Natural killer cell treated with Interleukin-12 subunit alpha and Interleukin-12 subunit beta and Interleukin-15 and Interleukin-18, amount 100 ng/mL, for 72 hours (primary cell): ENCODE measurements around the gene NTRK1. TPM values are rescaled to one million over a fixed set of nuclear protein-coding genes. Genes with fewer than 3 reads are reported as not detected.
"Not testable (repeated sequence)": the region's sequence is repeated elsewhere in the genome, so short reads cannot be mapped to it uniquely, and the experiment has no call there.

Source experiments
- ATAC-seq, 2 donors: fragments of 150-1000 bp; cut with Tn5 transposase in 1 of 2; sonication (Bioruptor Pico), chemical (Tn5 transposase) in 1 of 2; 2 replicates each; pipeline ENCODE4 v1.10.0; 2021
- DNase-seq: peaks from one replicate; pipeline ENCODE4 v3.0.0; 2022; ENCODE audit warnings: low spot score
- H3K27ac Mint-ChIP-seq, 2 donors: 1 replicate in 1 of 2; 2 replicates in 1 of 2; pipeline ENCODE4 v1.8.0; 2022; ENCODE audit warnings: mixed read lengths in 2 of 2, mild to moderate bottlenecking in 1 of 2, moderate library complexity in 1 of 2
- H3K27me3 Mint-ChIP-seq, 2 donors: 1 replicate in 1 of 2; 2 replicates in 1 of 2; pipeline ENCODE4 v1.8.0; 2022; ENCODE audit warnings: mixed read lengths in 2 of 2
- H3K36me3 Mint-ChIP-seq: one replicate; pipeline ENCODE4 v1.8.0; 2022; ENCODE audit warnings: mixed read lengths
- H3K4me1 Mint-ChIP-seq, 2 donors: 1 replicate in 1 of 2; 2 replicates in 1 of 2; pipeline ENCODE4 v1.8.0; 2022; ENCODE audit warnings: low read depth in 2 of 2, mixed read lengths in 2 of 2, mild to moderate bottlenecking in 1 of 2
- H3K4me3 Mint-ChIP-seq: one replicate; pipeline ENCODE4 v1.8.0; 2022; ENCODE audit warnings: mixed read lengths
- H3K9me3 Mint-ChIP-seq: 2 replicates; pipeline ENCODE4 v1.8.0; 2022; ENCODE audit warnings: mixed read lengths
- total RNA-seq, 2 donors: library from RNA; stranded (reverse); gene quantifications; one replicate each; pipeline ENCODE4 v1.2.3, GENCODE V29; 2022

The NTRK1 gene
- total RNA-seq, 2 donors from 2014 or later = 1.4 to 8.1 TPM

DNA sequence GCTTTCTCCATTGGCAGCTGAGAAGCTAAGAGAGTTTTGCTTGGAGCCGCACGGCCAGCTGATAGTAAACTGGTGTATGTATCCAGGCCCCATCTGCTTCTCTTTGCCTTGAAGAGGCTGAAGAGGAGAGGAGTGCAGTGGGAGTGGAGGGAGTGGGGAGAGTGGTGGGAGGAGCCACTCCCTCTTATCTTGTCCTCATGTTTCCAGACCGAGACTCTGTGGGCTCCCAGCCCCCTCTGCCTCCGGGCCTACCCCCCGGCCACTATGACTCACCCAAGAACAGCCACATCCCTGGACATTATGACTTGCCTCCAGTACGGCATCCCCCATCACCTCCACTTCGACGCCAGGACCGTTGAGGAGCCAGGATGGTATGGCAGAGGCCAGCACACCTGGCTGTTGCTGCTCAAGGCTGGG is 53.8 kb downstream of the NTRK1 start:
- no peak for ATAC-seq
- Mint-ChIP-seq H3K27ac (no peak overlapping the region), H3K4me3 (no peak overlapping the region), H3K36me3 (no peaks in the 10 kb centered on the region), H3K27me3 (peaks cover 17 to 34% of the 10 kb centered on the region in 2 donors), H3K4me1 (peaks cover 0 to 5% of the 10 kb centered on the region in 2 donors), H3K9me3 (no peaks in the 10 kb centered on the region)
- no peak for DNase-seq

DNA sequence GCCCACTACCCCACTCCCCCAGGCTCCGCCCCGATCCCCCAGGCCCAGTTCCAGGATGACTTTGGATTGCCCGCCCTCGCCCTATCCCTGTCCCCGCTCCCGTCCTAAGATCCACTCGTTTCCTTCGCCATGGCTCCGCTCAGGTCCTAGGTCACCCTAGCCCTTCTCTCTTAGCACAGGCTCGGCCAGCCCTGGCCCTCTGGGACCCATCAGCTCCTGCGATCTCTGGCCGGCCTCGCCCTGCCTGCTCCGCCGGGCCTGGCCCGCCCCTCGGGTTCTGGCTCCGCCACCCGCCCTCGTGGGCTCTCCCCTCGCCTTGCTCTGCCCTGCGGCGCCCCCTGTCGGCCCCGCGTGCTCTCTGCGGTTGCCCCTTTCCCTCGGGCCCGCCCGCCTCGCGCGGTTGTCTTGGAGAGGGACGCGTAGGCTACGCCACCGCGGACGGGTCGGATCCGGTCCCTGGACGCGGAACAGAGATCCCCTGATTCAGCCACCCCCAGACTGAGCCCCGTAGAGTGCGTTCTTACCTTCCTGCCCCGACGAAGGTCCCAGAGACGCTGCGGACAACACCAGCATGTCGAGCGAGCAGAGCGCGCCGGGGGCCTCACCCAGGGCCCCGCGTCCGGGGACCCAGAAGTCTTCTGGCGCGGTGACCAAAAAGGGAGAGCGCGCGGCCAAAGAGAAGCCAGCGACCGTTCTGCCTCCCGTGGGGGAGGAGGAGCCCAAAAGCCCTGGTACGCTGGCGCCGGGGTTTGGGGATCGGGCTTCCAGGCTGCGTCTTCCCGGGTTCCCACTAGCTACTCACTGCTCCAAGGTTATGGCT is 59.8 kb downstream of the NTRK1 start, which contains the start of gene LRRC71:
TSS of gene LRRC71 (plus strand) at position 400 of the 820 bp plus-strand sequence. CDS start at position 572, 172 bp downstream.
- Mint-ChIP-seq H3K9me3 (no peaks in the 10 kb centered on the region), H3K36me3 (no peaks in the 10 kb centered on the region), H3K4me1 (peaks cover 4 to 13% of the 10 kb centered on the region in 2 donors), H3K27ac (no peak within 1 kb of the TSS), H3K27me3 (peaks cover 41 to 58% of the 10 kb centered on the region in 2 donors), H3K4me3 (no peak within 1 kb of the TSS)
- DNase-seq = no peak
- peak; percentile 76 to 81 for ATAC-seq

DNA sequence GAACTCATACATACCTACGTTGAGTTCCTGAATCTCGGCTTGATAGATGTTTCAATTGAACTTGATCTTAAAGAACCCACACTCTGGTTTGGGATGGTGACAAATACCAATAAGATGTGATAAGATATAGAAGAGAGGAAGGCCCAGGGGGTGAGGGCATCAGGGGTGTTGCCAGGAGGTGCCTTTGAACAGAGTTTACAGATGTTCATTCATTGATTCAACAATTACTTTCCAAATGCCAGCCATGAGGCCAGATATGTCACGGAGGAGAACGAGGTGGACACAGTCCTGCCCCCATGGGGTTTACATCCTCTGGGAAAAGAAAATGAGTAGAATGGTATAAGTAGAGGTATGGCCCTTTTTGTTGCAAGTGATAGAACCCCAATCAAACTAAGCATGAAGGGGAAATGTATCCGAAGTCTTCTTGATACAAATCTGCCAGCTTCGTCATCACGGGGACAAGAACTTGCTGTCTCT is 60.4 kb downstream of the NTRK1 start:
- no peaks in the 10 kb centered on the region for H3K36me3 Mint-ChIP-seq
- peaks cover 42 to 60% of the 10 kb centered on the region in 2 donors for H3K27me3 Mint-ChIP-seq
- H3K9me3 Mint-ChIP-seq = no peaks in the 10 kb centered on the region
- no peak overlapping the region for H3K27ac Mint-ChIP-seq
- peaks cover 4 to 13% of the 10 kb centered on the region in 2 donors for H3K4me1 Mint-ChIP-seq
- DNase-seq (no peak), ATAC-seq (no peak)
- H3K4me3 Mint-ChIP-seq = no peak overlapping the region

DNA sequence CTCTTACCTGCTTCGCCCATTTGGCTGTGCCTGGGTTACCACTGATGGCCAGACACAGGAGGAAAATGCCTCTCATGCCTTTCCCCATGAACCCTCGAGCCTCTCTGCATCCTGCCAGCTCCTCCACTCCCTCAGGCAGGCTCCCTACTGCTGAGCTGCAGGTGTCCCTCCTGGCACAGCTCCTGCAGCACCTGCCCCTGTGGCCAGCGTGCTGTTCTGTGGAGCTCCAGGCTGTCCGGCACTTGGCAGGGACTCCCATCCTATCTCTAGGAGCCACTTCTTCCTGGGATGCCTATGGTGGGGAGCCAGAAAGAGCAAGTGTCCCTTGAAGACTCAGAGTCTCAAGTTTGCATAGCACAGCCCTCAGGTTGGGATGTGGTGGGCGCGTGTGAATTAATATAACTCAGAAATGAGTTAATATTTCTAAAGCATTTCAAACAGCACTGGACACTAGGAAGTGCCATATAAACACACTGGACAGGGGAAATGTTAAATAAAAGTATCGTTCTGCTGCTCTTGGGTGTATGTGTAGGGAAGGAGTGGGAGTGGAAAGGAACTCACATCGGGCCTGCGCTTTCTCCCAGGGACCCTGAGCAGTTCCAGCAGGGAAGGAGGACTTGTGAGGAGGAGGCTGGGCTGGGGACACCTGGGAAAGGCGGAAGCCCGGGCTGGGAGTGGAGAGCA is 62.5 kb downstream of the NTRK1 start:
- Mint-ChIP-seq H3K9me3 (no peaks in the 10 kb centered on the region), H3K36me3 (no peaks in the 10 kb centered on the region), H3K27me3 (peaks cover 51 to 69% of the 10 kb centered on the region in 2 donors), H3K27ac (no peak overlapping the region), H3K4me1 (peaks cover 7 to 16% of the 10 kb centered on the region in 2 donors), H3K4me3 (no peak overlapping the region)
- ATAC-seq = no peak
- DNase-seq = no peak

DNA sequence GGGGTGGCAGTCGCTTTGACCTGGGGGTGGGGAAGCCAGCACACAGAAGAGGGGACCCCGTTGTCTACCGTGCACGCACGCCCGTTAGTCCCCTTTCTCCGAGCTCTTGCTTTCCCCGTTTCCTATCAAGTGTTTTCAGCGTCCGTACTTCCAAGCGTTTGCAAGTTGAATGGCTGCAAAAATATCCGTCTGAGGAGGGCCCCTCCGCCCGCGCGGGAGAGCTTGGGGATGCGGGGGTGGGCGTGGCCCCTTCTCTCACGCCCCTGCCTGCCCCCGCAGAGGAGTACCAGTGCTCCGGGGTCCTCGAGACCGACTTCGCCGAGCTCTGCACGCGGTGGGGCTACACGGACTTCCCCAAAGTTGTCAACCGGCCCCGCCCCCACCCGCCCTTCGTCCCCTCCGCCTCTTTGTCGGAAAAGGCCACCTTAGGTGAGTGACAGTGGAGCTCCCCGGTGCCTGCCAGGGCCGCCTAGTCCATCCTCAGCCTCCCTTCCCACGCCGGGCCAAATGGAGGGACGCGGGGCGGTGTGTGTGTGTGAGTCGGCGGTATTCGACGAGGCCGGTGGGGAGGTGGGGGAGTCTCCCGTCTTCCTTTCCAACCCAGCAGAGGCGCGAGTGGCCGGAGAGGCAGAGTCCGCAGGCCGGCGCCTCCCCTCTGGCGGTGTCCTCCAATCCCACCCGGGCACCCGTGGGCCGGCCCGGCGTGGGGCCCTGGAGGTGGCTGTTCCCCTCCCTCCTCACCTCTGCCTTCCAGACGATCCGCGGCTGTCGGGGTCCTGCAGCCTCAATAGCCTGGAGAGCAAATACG is 63.2 kb downstream of the NTRK1 start:
- Mint-ChIP-seq H3K27ac (no peak overlapping the region), H3K4me1 (peaks cover 10 to 11% of the 10 kb centered on the region in 2 donors), H3K4me3 (no peak overlapping the region), H3K36me3 (no peaks in the 10 kb centered on the region), H3K9me3 (no peaks in the 10 kb centered on the region), H3K27me3 (peaks cover 51 to 70% of the 10 kb centered on the region in 2 donors)
- ATAC-seq (no peak), DNase-seq (no peak)

DNA sequence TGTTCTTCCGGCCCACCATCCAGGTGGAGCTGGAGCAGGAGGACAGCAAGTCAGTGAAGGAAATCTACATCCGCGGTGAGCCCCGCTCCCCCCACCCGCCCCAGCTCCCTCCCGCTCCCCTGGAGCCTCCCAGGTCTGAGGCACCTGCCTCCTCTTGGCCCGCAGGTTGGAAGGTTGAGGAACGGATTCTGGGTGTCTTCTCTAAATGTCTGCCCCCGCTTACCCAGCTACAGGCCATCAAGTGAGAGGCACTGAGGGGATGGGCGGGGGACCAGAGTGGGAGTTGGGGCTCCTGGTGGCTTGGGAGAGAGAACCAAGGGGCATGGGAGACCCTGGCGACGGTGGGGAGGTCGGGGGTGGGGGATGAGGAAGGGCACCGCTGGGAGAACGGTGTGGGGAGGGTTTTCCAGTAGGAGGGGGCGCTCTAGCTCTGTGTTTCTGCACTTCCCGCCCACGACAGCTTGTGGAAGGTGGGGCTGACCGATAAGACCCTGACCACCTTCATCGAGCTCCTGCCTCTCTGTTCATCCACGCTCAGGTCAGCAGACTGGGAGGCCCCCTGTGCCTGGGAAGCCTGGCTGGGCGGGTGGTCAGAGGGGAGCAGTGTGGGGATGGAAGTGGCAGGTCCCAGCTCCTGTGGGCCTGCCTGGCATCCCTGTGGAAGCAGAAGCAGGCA is 64.0 kb downstream of the NTRK1 start:
- Mint-ChIP-seq H3K9me3 (no peaks in the 10 kb centered on the region), H3K4me3 (no peak overlapping the region), H3K36me3 (no peaks in the 10 kb centered on the region), H3K4me1 (peaks cover 10 to 11% of the 10 kb centered on the region in 2 donors), H3K27ac (no peak overlapping the region), H3K27me3 (peaks cover 56 to 75% of the 10 kb centered on the region in 2 donors)
- DNase-seq (no peak), ATAC-seq (no peak)

DNA sequence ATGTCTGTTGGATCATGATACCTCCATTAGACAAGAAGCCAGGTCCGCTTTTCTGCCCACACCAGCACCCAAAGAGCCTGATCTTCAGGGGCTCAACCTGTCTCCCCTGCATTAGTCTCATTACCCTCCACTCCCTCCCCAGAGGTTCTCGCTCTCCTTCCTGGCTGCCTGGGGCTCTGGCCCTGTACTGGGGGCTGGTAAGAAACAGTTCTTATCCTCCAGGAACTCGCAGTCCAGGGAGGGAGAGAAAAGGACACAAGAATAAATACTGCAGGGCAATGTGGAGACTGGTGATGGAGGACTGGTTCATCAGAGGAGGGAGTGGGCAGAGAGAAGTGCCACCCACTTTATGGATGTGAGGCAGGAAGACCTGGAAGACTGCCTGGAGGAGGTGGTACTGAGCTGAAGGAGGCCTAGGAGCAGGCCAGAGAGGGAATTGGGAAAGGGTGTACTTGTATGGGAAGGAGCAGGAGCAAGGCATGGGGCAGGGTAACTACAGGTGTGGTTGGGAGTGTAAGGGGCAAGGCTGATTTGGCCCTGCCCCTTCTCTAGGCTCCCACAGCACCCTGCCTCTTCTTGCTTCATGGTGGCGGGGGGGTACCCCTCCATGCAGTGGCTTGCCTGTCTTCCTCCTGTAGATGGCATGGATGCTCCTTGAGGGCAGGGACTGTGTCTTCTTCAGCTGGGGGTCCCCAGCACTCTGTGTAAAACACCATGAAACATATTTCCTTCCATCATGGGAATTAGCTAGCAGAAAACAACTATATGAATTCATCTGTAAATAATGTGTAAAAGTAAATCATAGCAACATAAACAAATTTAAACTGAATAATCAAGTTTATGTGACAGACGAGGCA is 64.7 kb downstream of the NTRK1 start:
- Mint-ChIP-seq H3K4me3 (no peak overlapping the region), H3K27ac (no peak overlapping the region), H3K4me1 (peaks cover 10 to 11% of the 10 kb centered on the region in 2 donors), H3K9me3 (no peaks in the 10 kb centered on the region), H3K27me3 (peaks cover 59 to 81% of the 10 kb centered on the region in 2 donors), H3K36me3 (no peaks in the 10 kb centered on the region)
- DNase-seq (no peak), ATAC-seq (no peak)

DNA sequence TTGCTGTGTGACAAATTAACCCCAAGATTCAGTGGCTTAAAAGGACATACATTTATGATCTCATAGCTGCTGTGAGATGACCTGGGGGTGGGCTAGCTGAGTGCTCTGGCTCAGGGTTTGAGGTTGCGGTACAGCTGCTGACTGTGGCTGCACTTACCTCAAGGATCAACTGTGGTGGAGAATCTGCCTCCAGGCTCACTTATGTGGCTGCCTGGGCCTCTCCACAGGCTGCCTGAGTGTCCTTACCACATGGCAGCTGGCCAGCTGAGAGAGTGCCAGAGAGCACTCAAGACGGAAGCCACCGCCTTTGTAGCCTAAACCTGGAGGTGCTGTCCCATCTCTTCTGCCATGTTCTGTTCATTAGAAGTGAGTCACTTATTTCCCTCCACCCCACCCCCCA is 65.5 kb downstream of the NTRK1 start:
- ATAC-seq (peak; percentile 44 to 63), DNase-seq (no peak)
- Mint-ChIP-seq H3K36me3 (no peaks in the 10 kb centered on the region), H3K4me1 (peaks cover 8 to 12% of the 10 kb centered on the region in 2 donors), H3K27ac (no peak overlapping the region), H3K27me3 (peaks cover 59 to 81% of the 10 kb centered on the region in 2 donors), H3K4me3 (no peak overlapping the region), H3K9me3 (no peaks in the 10 kb centered on the region)

DNA sequence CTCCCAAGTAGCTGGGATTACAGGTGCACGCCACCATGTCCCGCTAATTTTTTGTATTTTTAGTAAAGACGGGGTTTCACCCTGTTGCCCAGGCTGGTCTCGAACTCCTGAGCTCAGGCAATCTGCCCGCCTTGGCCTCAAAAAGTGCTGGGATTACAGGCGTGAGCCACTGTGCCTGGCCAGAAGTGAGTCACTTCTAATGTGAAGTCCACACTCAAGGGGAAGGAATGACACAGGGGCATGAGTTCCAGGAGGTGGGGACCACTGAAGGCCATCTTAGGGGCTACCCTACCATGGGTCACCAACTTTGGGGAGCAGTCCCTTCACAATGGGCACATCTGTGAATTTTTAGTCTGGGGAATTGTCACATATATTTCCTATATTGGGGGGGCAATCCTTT is 66.0 kb downstream of the NTRK1 start:
- H3K9me3 Mint-ChIP-seq, H3K36me3 Mint-ChIP-seq, H3K4me3 Mint-ChIP-seq, DNase-seq, H3K27ac Mint-ChIP-seq, ATAC-seq: not testable (repeated sequence)
- peaks cover 12 to 16% of the 10 kb centered on the region in 2 donors for H3K4me1 Mint-ChIP-seq
- H3K27me3 Mint-ChIP-seq = peaks cover 59 to 81% of the 10 kb centered on the region in 2 donors

DNA sequence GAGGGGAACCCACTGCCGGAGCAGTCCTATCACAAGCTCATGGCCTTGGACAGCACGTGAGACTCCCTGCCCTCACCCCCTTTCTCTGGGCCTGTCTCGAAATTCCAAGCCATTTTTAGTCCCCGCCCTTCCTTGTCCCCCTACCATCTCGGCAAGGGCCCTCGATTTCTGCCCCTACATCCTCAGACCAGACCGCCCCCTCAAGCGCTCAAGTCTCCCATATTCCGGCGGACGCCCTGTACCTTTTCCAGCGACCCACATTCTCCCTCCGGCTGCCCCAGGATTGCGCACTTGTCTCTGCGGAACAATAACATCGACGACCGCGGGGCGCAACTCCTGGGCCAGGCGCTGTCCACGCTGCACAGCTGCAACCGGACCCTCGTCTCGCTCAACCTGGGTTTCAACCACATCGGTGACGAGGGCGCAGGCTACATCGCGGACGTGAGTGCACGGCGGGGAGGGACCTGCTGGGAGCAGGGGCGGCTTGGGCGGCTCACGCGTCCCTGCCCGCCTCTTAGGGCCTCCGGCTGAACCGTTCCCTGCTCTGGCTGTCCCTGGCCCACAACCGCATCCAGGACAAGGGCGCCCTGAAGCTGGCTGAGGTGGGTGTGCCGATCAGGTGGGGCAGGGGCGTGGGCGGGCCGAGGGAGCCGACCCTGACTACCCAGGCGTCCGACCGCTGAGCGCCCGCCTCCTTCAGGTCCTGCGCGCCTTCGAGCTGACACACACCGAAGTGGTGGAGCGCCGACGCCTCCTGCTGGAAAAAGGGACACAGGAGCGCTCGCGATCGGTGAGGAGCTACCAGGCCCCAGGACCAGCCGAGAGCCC is 66.8 kb downstream of the NTRK1 start:
- H3K4me3 Mint-ChIP-seq = no peak overlapping the region
- peaks cover 12 to 16% of the 10 kb centered on the region in 2 donors for H3K4me1 Mint-ChIP-seq
- no peaks in the 10 kb centered on the region for H3K9me3 Mint-ChIP-seq
- H3K27me3 Mint-ChIP-seq = peaks cover 51 to 74% of the 10 kb centered on the region in 2 donors
- H3K36me3 Mint-ChIP-seq = no peaks in the 10 kb centered on the region
- no peak for DNase-seq
- no peak overlapping the region for H3K27ac Mint-ChIP-seq
- ATAC-seq = peak; percentile 64 to 68

DNA sequence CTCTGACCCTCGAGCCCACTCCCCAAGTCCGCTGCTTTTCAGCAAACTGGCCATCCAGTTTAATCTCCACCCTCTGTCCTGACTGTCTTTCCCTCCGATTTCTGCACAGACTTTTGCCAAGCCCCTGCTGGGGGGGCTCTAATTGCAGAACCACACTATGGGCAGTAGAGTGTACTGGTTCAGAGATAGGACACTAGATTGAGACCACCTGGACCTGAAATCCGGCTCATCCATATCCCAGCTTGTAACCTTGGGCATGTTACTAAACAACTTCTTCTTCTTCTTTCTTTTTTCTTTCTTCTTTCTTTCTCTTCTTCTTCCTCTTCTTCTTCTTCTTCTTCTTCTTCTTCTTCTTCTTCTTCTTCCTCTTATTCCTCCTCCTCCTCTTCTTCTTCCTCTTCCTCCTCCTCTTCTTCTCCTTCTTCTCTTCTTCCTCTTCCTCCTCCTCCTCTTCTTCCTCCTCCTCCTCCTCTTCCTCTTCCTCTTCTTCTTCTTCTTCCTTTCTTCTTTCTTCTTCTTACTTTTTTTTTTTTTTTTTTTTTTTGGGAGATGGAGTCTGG is 67.5 kb downstream of the NTRK1 start:
- ATAC-seq (no peak), DNase-seq (no peak)
- Mint-ChIP-seq H3K36me3 (no peaks in the 10 kb centered on the region), H3K4me3 (no peak overlapping the region), H3K4me1 (peaks cover 10 to 15% of the 10 kb centered on the region in 2 donors), H3K27ac (no peak overlapping the region), H3K27me3 (peaks cover 53 to 67% of the 10 kb centered on the region in 2 donors), H3K9me3 (no peaks in the 10 kb centered on the region)
